Measurements from ENCODE around the gene CEP104. TPM values are rescaled to one million over a fixed set of nuclear protein-coding genes. Genes with fewer than 3 reads are reported as not detected.

Gene CEP104
- total RNA-seq, 1 donor from 2014 or later = 32.3 TPM

DNA sequence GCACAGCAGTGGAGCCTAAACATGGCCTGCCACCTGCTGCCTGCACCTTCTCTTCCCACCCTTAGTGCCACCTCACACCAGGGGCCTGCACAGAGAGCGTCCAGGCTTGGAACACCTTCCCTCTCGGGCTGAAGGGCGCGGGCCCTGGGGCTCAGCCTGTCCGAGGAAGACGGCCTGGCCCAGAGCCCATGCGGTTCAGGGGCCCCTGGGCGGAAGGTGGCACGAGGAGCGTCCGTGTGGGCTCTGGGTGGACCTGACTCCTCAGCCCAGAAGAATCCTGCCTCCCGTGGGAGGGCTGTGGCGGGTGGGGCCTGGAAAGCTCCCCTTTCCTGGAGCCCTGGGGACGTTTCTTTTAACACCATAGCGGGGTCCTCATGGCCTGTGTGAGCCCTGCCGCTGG lies 19.7 kb upstream of the CEP104 start:
- DNase-seq (no peak), ATAC-seq (ENCODE audit: poor library complexity) (no peak)
- intact Hi-C loops (cut with DNase I) = no loop called here

DNA sequence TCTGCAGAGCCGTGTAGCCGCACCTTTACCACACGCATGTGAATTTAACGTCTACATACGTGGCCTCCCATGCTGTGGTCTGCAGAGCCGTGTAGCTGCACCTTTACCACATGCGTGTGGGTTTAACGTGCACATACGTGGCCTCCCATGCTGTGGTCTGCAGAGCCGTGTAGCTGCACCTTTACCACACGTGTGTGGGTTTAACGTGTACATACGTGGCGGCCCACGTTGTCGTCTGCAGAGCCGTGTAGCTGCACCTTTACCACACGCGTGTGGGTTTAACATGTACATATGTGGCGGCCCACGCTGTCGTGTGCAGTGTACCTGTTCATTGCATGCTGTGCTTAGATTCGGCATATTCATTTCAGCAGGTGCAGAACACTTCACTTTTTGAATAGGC lies 17.7 kb upstream of the CEP104 start:
- ATAC-seq (ENCODE audit: poor library complexity) = no peak
- intact Hi-C loops (cut with DNase I) = no loop called here
- no peak for DNase-seq

DNA sequence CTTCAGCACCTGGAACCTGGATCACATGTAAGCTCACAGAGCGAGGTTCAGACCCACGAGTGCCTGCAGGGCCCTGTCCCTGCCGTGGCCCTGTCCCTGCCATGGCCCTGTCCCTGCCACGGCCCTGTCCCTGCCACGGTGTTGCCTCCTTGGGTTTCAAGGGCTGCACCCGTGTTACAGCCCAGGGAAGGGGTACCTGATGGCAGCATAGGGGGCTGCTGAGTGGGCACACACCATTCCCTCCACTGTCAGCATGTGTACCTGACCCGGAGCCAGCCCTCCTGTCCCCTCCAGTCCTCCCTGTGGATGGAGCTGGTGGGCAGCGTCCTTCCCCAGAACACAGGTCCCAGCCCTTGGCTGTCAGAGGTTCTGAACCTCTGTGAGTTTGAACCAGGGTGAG lies 15.5 kb upstream of the CEP104 start:
- DNase-seq = no peak
- intact Hi-C loops (cut with DNase I) = no loop called here
- no peak for ATAC-seq (ENCODE audit: poor library complexity)

DNA sequence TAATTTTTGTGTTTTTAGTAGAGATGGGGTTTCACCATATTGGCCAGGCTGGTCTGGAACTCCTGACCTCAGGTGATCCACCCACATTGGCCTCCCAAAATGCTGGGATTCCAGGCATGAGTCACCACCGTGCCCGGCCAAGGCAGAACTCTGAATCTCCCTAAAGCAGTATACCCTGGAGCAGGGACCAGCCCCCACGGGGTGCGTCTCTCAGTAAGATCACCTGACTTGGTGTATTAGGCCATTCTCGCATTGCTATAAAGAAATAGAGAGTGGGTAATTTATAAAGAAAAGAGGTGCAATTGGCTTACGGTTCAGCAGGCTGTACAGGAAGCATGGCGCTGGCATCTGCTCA lies 14.4 kb upstream of the CEP104 start:
- no peak for DNase-seq
- intact Hi-C loops (cut with DNase I) = no loop called here
- ATAC-seq (ENCODE audit: poor library complexity) = no peak

DNA sequence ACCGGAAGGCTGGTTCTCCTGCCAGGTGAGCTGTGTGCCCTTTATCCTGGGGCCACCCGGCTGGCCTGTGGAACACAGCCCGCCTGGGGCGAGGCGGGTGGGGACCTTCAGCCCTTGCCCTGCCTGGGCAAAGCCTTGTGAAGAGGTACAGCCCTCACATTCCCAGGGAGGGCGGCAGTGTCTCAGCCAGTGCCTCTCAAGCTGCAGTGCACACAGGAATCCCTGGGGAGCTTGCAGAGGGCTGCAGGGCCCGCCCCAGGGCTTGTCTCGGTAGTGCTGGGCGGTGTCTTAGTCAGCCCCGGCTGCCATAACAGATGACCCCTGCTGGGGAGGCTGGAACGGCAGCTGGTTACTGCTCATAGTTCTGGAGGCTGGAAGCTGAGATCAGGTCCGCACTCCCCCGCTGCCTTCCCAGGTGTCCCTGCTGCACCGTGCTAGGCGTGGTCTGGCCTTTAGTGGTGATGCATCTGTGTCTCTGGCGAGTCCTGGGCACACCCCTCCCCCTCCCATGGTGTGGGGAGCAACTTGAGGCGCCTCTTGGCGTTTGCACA lies 12.8 kb upstream of the CEP104 start:
- intact Hi-C loops (cut with DNase I) = no loop called here
- ATAC-seq (ENCODE audit: poor library complexity) (no peak), DNase-seq (no peak)

DNA sequence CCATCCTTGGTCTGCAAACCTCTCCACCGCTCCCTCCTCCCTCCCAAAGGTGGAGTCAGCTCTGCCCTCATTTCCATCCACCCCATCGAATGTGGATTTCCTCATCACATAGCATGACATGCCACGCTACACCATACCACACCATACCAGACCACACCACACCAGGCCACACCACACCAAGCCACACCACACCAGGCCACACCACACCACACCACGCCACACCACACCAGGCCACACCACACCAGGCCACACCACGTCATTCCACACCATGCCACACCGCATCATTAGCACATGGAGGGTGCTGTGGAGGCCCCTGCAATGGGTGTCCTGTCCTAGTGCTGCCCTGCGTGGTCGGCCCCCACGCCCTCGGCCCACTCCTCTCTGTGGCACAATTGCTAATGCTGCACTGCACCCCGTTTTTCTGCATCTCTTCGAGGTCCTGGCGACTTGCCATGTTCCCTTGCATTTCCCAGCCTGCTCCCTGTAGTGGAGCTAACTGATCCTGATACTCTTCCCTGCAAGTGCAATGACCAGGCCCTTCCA lies 11.5 kb upstream of the CEP104 start:
- intact Hi-C loops (cut with DNase I) = no loop called here
- DNase-seq (no peak), ATAC-seq (ENCODE audit: poor library complexity) (peak; percentile 45)

DNA sequence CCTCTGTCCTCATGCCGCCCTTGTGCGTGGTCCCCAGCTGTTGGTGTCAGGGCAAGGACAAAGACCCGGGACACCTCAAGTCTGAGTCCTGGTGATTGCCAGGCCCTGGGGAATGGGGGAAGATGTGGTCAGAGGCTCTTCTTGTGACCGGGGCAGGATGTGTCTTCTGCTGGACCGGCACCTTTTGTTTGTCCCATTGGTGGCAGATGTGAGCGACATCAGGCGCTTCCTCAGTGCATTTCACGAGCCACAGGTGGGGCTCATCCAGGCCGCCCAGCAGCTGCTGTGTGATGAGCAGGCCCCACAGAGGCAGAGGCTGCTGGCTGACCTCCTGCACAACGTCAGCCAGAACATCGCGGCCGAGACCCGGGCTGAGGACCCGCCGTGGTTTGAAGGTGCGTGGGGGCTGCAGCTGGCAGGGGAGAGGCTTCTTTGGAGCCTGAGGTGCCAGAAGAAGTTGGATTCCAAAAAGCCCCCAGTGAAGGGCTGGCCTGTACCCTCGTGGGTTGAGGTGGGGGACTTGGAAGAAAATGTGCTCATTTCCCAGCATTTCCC lies 8.7 kb upstream of the CEP104 start:
- intact Hi-C loops (cut with DNase I) = no loop called here
- DNase-seq (no peak), ATAC-seq (ENCODE audit: poor library complexity) (no peak)

DNA sequence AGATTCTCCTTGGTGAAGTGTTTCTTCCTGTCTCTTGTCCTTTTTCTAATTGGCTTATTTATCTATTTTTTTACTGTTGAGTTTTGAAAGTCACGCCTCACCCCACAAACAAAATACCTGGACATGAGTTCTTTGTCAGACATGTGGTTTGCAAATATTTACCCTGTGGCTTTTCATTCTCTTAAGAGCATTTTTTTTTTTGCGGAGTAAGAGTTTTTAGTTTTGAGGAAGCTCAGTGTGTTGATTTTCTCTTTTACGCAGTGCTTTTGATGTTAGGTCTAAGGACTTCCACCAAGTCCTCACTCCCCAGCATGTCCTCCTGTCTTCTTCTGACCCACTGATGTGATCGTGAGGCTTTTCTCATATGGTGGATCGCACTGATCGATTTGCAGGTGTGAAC lies 7.9 kb upstream of the CEP104 start:
- DNase-seq (no peak), ATAC-seq (ENCODE audit: poor library complexity) (no peak)
- intact Hi-C loops (cut with DNase I) = no loop called here

DNA sequence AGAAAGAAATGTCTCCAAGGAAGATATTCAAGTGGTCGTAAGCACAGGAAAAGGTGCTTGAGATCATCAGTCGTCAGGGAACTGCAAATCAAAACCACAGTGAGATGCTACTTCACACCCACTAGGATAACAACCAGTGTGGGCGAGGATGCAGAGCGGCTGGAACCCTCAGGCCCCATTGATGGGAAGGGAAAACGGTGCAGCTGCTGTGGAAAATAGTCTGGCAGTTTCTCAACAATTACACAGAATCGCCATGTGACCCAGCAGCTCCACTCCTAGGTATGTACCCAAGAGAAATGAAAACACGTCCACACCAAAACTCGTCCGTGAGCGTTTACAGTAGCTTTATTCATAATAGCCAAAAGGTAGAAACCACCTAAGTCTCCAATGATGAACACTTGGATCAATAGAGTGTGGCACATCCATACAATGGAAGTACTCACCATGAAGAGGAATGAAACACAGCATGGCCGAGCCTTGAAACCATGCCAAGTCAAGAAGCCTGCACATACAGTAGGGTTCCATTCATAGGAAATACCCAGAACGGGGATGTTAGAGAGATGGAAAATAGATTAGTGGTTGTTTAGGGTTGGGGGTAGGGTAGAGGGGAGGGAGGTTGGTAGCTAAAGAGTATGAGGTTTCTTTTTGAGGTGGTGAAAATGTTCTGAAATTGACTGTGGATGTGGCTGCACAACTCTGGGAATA lies 6.4 kb upstream of the CEP104 start:
- DNase-seq (no peak), ATAC-seq (ENCODE audit: poor library complexity) (no peak)
- intact Hi-C loops (cut with DNase I) = no loop called here

DNA sequence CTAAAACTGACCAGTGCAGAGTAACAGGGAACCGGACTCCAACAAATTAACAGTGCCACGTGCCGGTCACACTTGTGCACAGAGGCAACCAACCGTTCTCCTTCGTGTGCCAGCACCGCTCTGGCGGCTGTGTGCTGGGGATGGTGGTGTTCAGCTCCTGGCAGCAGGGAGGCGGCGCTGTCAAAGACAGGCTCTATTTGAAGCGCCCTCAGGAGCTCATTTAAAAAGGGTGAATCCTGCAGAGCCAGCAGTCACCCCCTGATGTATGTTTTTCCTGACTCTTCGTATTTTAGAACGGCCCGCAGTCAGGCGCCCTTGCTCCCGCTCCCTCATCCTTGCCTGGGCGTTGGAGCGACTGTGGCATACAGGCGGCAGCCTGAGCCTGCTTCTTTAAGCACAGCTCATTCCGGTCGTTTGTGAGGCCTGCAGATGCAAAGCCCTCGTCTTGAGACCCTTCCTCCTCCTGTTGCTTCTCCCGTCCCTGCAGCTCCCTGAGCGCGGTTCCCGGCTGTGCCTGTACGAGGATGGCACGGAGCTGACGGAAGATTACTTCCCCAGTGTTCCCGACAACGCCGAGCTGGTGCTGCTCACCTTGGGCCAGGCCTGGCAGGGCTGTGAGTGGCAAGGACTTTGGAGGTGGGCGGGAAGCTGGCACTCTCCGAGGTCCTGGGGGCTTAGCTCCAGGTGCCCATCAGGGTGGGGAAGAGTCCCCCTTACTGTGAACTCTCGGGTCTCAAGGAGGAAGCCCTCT lies 1.4 kb upstream of the CEP104 start:
- no peak for ATAC-seq (ENCODE audit: poor library complexity)
- DNase-seq = no peak
- intact Hi-C loops (cut with DNase I) = no loop called here

DNA sequence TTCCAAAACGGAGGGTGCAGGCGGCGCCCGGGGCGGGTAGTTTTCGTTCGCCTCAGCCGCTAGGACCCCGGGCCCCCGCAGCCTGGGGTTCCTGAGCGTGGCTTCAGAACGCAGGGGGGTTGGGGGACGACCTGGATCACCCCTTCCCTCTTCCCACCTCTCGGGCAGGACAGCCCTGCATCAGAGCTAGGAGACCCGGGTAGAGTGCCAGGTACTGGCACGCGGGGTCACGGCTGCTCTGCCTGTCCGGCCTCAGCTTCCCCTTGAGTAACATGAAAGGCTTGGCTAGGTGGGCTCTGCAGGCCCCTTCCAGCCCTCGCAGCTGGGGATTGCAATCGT lies 749 bp upstream of the CEP104 start:
- intact Hi-C loops (cut with DNase I) = no loop called here
- ATAC-seq (ENCODE audit: poor library complexity) (no peak), DNase-seq (no peak)

DNA sequence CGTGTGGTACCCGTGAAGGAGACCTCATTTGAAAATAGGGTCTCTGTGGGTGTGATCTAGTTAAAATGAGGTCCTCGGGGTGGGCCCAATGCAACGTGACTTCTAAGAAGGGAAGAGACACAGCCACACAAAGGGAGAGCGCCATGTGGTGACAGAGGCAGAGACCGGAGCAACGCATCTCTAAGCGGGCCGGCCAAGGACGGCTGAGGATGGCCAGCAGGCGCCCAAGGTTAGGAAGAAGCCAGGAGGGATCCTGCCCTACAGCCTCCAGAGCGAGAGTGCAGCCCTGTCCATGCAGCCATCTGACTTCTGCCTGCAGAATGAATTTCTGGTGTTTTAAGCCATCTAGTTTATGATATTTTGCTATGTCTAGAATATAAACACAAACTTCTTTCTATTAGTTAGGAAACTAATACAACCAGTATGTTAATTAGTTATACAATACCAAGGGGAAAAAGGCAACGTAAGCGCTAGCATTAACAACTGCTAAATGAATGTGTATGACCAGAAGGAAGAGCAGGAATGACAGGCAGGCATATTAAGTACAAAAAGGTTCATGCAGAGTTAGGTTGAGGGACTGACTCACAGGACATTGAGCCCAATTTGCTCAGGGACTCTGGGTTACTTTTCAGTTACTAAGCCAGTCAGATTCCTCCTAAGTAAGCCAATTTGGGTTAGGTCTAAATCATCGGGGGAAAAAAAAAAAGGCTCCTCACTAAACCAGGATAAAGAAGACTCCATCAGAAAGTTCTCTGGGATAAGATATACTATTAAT lies 4.1 kb downstream of the CEP104 start:
- intact Hi-C loops (cut with DNase I) = no loop called here
- ATAC-seq (ENCODE audit: poor library complexity) (no peak), DNase-seq (no peak)

DNA sequence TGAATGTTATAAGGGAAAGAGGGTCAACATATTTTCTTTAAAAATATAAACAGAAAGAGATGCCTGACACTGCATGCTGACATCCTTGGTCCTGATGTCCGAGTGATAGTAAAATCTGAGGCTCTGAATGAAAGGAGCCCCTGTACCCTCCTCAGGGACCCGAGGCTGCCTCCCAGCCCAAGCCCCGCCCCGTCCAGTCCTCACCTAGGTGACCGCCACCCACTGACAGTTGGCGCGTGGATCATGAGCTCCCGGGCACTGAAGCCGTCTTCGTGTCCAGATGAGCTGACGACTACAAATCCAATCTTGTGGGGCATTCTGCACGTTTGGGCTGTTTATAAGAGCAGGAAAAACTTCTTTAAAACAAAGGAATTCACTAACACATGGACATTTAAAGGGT lies 4.9 kb downstream of the CEP104 start:
- no peak for DNase-seq

DNA sequence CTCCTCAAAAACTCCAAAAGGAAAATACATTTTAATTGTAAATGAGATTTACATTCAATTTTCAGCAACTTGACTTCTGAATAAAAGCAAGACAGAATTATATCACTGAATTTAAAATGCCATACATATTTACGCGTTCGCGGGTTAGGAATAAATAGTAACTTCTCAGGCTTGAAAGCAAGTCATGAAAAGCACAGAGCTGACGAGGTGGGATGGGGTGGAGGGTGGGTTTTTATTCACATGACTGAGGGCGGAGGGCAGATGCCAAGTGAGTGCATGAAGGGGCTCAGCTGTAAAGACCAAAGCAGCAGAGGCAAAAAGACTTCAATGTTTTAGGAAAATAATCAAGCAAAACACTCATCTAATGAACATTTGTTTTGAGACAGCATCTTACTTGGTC lies 5.7 kb downstream of the CEP104 start:
- intact Hi-C loops (cut with DNase I) = no loop called here
- no peak for DNase-seq
- ATAC-seq (ENCODE audit: poor library complexity) = no peak

More for the DNA sequence above, 4.9 kb downstream of the CEP104 start:
- ATAC-seq (ENCODE audit: poor library complexity) = no peak
- intact Hi-C loops (cut with DNase I) = no loop called here

DNA sequence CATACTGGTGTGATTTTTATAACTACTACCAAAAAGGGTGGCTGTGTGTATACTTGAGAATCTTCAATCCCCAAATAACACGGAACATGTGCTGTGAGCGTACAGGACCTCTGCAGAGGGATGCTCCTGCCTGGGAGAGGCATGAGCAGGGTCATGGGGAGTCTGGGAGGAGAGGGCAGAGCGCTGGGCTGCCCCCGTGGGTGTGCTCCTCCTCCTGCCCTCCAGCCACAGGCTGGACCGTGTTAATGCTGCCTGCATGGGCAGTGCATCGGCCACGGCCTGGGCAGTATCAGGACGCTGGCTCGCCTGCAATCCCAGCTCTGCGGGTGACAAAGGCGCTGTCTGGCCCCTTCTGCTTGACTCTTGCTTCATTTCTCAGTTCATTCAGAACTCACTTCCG lies 6.2 kb downstream of the CEP104 start:
- ATAC-seq (ENCODE audit: poor library complexity) = no peak
- intact Hi-C loops (cut with DNase I) = no loop called here
- DNase-seq = no peak

DNA sequence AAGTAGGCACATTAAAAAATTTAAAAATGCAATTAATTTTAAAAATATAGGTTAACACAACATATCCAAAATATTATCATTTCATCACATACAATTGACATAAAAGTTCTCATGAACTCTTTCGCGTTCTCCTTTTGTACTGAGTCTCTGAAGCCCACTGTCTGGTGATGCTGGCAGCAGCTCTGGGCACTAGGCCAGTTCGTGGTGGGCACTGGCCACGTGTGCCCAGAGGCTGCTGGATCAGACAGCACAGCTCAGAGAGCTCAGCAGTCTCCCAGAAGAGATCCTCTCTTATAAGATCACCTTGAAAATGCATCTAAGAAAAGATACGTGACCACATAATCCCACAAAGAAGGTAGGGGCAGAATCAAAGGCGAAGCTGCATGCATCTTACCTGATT lies 9.9 kb downstream of the CEP104 start:
- ATAC-seq (ENCODE audit: poor library complexity) (no peak), DNase-seq (no peak)
- intact Hi-C loops (cut with DNase I) = no loop called here

DNA sequence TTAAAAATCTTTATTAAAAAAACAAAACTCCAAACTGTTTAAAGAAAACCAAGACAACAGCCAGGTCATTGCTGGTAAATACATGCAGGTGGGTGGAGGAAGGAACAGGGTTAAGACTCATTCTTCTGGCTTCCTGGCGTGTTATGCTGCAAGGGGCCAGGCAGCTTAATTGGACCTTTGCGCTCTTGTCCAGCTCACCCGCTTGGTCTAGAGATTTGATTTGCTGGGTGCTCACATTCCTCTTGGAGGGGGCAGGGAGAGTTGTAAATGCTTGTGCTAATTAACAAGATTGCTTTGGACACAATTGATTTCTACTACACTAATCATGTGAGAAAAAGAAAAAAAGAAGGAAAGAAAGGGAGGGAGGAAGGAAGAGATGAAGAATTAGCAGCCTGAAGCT lies 10.5 kb downstream of the CEP104 start:
- DNase-seq = no peak
- intact Hi-C loops (cut with DNase I) = no loop called here
- ATAC-seq (ENCODE audit: poor library complexity) = no peak

DNA sequence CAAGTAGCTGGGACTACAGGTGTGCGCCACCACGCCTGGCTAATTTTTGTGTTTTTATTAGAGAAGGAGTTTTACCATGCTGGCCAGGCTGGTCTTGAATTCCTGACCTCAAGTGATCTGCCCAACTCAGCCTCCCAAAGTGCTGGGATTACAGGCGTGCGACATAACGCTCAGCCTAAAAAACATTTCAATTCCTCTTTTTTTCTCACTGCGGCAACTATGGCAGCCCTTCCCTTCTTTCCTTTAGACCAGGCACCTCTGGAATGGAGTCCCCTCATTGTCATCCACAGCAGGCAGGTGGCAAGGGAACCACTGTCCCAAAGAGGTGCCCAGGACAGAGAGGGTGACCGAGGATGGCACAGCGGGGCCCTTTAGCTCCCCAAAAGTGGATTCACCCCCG lies 14.1 kb downstream of the CEP104 start:
- intact Hi-C loops (cut with DNase I) = no loop called here
- no peak for ATAC-seq (ENCODE audit: poor library complexity)
- no peak for DNase-seq

DNA sequence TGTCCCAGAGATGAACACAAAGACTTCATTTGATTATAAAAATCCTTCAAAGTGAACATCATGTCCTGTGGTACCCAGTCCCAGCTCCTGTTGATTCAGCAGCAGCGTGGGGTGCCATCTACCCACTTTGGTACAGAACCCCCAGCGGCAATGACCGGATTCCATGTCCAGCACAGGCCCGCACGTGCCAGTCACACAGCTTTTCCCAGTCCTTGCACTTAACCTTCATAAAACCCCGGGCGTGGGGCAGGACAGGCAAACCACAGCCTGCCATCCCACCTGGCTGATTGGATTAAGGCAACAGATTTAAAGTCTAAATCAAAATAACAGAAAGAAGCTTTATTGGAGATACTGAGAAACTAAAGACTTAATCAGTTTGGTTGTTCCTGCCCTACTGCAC lies 15.5 kb downstream of the CEP104 start:
- no peak for ATAC-seq (ENCODE audit: poor library complexity)
- intact Hi-C loops (cut with DNase I) = no loop called here
- DNase-seq = no peak
